A549 (cell line): ENCODE measurements around the gene GUCY2D.

Source experiments
- POLR2A ChIP-seq: IDR thresholded peaks from 2 replicates; pipeline ENCODE4 v1.6.1; 2012; ENCODE audit warnings: mild to moderate bottlenecking, low read length
- SREBF2 ChIP-seq: fragments of 450-650 bp; IDR thresholded peaks from 2 replicates; pipeline ENCODE4 v1.6.1; 2014; ENCODE audit warnings: mild to moderate bottlenecking, moderate library complexity

DNA sequence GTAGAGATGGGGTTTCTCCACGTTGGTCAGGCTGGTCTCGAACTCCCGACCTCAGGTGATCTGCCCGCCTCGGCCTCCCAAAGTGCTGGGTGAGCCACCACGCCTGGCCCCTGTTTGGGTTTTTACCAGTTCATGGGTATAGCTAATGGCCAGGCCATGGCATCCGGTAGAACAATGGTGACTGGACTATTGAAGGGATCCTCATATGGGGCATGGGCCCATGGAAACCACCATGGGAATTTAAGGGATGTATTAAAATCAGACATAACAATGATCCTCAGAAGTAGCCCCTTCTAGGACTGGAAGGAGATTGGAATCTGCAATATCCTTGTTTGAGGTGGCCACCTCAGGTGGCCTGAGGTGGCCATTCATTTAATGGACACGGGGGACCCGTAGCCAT, 17.5 kb upstream of the GUCY2D start:
- no peak for TF ChIP-seq POLR2A
- no peak for TF ChIP-seq SREBF2
